Stimulated activated CD8-positive, alpha-beta memory T cell treated with anti-CD3 and anti-CD28 coated beads, Interleukin-7, amount 100 ng/mL, for 48 hours (primary cell): ENCODE results near the gene HOXD13.

ENCODE experiments used
- DNase-seq, 2 donors: peaks; one replicate each; pipeline ENCODE4 v3.0.0-alpha.2; 2020; ENCODE audit warnings: low read depth in 1 of 2; ENCODE audit errors: extremely low read depth in 1 of 2

HOXD13 gene

DNA sequence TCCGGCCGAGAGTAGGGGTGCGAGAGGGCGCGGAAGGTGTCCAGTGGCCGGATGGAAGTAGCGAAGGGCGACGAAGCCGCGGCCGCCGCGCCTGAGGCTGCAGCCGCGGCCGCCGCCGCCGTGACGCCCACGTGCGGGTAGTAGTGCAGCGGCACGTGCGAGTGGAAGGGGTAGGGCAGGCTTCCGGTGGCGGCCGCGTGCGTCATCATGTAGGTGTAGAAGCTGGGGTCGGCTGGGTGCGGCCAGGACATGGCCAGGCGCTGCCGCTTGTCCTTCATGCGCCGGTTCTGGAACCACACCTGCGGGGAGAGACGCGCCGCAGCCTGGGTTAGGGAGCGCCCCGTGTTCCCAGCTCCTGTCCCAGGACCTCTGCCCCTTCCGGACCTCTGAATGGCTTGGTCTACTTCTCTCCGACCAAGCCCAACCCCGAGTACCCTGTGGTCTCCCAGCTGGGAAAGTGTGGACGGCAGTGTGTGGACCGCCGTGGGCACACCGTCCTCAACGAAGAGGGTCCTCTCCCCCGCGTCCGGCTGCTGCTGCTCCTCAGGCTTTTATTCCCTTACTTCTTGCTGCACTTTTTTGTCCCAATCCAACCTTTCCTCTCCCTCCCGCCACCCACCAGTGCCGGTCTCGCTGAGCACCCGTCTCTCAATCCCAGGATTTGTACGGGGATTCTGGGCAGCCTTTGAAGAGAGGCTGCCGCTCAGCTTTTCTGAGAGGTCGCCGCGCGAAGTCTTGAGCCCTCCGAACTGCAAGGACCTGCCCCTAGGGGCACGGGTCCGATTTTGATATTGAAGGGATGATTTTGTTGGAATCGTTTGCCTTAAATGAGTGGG is 11.8 kb upstream of the HOXD13 start:
- no peak for DNase-seq

DNA sequence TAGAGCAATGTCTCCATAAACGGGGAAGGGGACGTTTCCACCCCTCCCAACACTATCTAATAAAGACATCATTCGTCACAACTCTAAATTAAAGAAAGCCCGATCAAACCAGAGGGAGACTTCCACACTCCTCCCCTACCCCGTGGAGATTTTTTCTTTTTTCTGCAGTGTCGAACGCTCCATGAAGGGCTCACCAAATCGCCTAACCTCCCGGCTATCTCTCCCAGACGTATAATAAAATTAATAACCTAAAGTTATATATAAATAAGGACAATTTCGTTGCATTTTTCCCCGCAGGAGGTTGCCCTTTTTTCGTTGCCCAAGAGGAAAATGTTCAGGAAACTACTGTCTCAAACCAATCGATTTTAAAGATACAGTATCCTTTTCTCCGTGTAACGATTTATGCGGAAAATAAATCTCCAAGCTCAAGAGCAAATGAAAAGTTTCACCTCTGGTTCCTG is 11.1 kb upstream of the HOXD13 start:
- DNase-seq, result no peak

DNA sequence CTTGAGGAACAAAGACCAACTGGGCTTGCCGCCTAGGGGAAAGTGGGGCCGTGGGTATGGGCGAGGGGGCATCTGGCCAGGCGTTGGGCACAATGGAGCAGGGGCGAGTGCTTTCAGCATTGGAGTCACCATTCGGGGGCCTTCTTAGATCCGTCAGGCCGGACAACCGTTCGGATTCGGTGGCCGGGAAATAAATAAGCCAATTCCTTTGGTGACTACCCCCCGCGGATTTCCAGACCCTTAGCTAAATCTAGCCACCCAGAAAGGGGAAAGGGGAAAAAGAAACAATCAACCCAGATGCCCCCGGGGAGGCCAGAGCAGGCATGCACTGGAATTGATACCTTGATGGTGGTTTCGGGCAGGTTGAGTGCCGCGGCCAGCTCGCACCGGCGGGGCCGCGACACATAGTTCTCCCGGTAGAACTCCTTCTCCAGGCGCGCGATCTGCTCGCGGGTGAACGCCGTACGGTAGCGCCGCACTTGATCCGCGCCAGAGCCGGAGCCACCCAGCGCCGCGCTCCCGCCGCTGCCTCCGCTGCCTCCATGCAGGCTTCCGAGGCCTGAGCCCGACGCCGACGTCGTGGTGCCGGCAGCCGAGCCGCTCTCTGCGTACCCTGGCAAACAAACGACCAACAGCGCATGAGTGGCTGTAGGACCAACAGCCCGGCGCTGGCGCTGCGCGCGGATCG is 10.5 kb upstream of the HOXD13 start:
- DNase-seq, result no peak

DNA sequence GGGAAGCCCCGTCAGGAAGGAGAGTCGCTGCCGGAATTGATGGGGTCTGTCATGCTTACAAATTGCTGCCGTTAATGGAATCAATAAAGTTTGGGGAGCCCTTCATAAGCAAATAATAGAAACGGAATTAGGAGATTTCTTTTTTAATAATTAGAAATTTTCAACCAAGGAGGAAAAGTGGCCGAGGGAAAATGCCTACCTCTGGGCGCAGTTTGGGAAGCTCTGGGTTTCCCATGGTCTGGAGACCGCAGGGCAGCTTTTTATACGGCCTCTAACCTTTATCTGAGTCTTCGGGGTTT is 10.0 kb upstream of the HOXD13 start:
- no peak for DNase-seq

DNA sequence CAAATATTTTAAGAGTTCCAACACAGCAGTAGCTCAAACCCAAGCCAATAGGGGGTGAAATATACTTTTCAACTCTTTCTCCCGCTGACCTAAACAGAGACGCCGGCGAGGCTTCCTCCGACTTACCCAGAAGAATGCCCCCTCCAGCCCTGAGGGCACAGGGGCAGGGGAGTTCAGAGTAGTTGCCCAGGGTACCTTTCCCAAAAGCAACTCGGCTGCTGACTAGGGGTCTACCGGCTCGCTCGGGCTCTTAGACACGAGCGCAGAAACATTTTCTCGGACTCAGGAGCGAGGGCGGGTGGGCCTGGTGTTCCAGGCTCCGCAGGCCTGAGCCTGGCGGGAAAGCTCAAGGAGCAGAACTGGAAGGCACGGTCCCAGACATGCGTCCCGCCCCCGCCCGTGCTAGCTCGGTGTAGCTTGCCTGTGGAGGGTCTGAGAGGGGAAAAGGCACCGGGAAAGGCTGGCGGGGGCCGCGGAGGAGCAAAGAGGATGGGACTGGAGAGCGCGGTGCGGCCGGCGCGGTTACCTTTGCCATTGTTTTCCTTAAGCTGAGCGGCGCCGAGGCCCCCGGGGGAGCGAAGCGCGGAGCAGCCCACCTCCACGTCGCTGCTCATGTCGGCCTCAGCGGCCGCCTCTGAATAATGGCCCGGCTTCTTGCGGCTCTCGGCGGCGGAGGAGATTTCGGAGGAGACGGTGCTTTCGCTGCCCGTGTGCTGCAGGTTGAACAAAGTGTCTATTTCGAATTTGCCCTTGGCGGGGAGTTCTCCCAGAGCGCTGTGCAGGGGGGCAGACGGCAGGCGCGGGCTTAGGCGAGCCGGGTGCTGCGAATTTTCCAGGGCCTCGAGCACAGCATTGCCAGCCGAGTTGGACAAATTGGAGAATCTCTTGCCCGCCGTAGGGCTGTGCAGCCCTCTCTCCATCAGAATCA is 9.4 kb upstream of the HOXD13 start:
- no peak for DNase-seq

DNA sequence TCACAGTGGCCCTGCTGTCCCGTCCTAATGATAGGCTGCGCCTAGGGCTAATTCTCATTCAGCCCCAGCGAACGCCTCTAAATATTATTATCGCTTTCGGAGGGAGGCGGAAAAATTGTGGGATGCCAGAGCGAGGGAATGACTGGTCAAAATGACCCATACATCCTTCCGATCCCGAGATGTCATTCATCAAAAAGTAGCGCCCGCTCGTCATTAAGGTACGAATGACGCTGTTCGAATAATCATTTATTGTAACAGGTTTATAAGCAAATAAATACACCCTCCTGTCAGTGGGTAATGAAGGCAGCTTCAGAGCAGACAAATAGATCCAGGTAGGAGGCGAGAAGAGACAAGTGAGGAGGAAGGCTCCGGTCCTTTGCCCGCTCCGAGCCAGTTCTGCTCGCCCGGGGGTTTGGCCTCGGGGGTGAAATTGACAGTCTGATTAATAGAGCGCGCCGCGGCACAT is 8.7 kb upstream of the HOXD13 start, which contains the start of gene EVX2:
TSS of gene EVX2 (minus strand) at position 167 of the 466 bp plus-strand sequence. CDS start 186 bp downstream, outside the sequence.
- no peak for DNase-seq

DNA sequence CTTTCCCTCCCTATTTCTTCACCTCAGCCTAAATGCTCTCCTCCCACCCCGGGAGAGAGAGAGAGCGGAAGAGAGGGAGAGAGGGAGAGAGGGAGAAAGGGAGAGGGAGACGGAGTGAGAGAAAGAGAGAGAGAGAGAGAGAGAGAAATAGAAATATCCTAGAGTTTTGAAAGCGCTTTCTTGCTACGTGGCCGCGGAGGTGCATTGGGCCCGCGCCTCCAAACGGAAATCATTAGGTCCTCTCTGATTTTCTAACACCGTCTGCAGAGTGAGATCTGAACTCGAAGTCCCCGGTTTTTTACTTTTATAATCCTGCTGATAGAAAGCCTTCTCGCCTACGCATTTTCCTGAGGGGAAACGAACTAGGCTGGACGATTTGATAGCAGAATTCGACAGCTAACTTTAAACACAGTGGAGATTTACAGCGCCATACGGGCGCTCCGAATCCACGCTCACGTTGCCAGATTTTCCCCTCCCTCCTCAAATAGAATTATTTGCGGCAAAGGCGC is 7.9 kb upstream of the HOXD13 start:
- DNase-seq, result no peak

DNA sequence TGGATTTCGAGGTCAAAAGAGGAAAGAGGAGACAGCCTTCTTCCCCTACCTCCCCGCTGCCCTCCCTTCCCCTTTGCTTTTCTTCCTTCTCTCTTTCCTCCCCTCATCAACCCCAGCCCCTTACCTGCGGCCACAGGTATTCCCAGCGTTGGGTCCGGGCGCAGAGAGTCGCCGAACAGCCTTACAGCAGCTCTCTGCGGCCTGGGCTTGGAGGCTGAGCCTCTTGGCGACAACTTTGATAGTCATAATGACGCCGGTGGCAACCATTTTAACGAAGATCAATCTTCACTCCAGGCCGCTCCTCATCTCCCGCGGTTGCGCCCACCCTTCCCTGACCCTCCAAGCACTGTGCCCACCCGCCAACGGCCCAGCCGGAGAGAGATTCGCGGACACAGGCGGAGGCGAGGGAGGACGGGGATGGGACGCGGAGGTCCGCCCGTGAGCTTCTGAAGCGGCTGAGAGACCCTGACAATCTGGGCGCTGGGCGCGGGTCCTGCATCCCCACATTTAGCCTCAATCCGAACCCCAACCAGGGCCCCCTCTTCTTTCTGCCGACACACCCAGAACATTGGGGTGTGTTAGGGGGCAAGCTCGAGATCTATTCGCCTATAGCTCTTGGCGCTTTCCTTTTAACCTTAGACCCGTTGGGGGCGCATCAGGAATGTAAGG is 7.3 kb upstream of the HOXD13 start:
- DNase-seq, result no peak

DNA sequence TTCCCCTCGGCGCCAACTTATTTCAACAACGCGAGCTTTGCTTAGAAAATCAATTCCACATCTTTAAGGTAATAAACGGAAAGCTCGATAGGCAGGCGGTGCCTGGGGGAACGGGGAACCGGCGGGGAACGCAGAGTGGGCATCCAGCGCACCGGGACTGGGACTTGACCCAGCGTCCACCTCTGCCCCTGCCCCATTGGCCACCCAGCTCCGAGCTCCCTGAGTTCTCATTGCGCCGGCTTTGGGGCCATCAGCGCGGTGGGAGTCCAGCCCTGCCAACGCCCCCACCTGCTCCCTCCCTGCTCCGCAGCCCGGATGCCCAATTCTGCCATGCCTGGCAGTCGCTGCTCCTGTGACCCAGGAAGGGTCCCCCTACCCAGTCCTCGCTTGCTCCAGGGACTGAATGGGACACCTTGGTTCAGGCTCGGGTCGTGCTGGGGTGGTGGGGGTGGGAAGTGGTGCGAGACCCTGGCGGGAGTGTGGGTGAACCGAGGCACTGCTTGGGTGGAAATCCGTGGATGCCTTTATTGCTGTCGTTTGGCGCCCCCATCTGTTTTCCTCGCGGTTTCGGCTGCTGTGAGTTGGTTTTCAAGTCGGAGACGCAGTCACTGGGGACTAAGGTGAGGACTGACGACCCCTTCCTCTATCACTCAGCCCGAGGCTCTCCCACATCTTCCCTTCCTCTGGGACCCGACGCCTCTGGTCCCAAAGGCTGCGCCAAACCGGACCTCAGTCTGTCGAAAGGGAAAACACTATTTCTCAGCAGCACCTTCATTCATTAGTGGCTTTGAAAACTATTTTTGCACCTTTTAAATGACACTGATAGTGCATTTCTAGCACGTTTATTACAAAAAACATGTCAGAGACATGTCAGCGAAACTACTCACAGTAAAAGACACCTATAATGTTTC is 6.4 kb upstream of the HOXD13 start:
- no peak for DNase-seq

DNA sequence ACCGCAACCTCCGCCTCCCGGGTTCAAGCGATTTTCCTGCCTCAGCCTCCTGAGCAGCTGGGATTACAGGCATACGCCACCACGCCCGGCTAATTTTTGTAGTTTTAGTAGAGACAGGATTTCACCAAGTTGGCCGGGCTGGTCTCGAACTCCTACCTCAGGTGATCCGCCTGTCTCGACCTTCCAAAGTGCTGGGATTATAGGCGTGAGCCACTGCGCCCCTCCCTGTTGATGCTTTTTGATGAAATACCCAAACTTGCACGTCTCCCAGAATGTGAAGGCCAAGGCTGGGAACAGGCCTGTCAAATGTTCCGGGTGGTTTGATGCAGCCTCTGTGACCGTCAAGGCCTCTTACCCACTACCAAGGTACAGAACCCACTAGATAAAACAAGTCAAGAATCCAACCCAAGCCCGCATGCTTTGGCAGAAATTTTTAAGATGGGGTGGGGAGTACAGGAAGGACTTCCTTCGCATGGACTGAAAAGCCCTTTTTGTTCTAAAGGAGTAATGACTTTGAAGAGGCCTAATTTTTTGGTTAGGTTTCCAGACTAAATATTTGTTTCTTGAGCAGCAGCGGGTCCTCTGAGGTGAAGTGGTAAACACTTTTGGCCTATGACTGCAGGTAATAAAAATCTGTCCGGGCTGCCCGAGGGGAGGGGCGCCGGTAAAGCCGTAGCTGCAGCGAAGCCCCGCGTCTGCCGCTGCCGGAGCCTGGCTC is 5.0 kb upstream of the HOXD13 start:
- no peak for DNase-seq

DNA sequence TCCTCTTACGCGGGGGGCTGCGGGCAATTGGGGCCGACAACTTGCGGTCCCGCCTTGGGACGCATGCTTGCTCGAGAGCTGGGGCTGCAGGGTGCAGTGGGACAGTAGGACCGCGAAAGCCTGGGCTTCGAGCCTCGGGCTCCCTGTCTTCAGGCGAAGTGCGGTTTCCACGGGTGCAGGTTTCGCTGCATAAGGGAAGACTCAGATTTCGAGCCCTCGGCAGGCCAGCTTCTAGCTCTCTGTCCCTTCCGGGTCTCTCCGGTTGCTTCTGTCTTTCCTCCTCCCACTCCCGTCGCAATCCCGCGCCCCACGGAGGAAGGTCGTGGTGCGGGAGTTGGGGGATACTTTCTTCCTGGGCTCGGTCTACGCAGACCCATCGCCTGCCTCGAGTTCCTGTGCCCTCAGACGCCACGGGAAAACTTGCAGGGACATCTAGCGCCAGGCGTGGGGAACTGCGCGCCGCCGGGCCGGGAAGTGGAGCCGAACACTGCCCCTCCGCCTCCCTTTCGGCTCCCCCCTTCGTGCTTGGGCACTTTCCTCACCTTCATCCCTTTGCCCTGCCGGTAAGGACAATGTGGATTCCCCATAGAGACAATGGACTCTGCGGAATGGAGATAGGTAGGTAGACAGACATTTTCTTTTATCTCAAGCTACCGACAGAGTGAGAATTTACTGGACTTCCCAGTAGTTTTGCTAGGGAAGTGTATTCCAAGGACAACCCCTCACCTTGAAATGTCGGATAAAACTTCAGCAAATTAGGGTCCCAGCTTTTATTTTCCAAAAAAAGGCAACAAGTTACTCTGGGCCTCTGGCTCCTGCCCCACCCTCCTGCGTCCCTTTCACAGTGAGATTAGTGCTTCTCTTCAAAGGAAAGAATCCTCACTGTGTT is 4.2 kb upstream of the HOXD13 start:
- no peak for DNase-seq

DNA sequence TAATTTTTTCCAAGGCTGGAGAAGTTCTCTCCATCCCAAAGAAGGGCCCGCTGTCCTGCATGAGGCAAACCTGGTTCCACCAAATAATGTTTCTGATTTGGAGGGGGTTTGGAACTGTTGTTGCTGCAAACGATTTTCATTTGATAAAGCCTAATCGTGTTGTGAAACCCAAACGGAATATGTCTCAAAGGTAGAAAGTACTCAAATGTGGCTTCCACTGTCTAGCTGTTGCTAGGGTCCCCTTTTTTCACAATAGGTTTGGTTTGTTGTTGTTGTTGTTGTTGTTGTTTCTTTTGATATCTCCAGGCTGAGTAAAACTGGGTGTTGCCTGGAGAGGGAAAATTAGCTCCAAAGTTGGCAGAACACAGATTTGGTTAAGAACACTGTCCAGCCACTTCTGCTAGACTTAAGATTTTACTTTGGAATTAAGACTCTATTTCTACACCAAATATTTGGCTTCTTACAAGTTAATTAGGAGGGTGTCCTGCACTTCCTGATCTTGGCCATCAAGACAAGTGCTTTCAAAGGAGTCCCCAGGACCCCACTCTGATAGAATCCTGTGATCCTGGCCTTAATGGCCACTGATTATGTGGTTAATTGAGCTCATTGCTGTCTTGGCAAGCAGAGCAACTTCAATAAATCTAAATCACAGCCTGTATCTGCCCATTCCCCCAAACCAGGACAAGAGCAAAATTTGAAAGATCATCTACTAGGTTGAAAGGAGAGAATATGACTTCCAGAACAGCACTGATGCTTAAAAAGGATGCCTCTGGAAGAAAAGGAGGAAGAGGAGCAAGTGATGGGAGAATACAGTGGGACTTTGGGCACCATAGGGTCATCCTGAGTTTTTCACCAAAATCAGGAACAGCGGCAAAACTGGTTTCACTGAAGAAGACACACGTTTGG is 3.3 kb upstream of the HOXD13 start:
- no peak for DNase-seq

DNA sequence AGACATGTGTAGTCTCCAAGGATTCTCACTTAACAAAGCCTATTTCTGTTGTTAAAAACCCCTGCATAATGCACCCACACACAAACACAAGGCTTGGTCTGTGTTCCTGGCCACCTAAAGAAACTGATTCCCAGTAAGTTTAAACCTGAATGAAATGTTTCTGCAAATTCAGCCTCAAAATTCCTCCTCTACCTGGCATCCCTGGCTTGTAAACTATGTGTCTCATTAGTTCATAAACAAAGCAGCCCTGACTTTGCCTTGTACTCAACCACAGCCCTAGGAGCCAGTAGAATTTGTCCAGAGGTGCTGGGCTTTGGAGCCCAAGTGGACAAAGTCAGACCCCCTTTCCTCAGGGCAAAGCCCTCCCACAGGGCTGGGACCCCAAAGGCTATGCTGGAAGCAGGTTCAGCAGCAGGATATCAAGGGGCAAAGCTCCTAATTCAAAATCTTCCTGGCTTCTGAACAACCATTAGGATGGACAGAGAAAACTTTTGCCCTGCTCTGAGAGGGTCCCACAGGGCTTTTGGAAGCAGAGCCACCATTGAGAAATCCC is 2.6 kb upstream of the HOXD13 start:
- DNase-seq, result no peak

DNA sequence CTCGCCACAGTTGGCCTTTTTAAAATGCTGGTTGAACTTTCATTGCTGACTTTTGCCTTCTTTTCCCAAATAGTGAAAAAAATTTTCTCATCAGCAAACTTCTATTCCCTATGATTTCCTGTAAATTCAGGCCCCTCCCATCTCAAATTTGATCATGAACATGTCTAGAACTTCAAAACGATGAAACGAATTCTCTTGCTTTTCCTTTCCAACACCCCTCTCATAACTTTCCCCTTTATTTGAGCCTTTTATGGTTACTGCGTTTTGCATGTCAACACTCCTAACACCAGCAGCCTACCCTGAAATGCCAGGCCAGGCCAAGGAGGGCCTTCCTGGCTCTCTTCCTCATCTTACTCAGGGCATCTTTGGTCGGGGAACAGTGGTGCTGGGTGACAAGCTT is 1.7 kb upstream of the HOXD13 start:
- no peak for DNase-seq

DNA sequence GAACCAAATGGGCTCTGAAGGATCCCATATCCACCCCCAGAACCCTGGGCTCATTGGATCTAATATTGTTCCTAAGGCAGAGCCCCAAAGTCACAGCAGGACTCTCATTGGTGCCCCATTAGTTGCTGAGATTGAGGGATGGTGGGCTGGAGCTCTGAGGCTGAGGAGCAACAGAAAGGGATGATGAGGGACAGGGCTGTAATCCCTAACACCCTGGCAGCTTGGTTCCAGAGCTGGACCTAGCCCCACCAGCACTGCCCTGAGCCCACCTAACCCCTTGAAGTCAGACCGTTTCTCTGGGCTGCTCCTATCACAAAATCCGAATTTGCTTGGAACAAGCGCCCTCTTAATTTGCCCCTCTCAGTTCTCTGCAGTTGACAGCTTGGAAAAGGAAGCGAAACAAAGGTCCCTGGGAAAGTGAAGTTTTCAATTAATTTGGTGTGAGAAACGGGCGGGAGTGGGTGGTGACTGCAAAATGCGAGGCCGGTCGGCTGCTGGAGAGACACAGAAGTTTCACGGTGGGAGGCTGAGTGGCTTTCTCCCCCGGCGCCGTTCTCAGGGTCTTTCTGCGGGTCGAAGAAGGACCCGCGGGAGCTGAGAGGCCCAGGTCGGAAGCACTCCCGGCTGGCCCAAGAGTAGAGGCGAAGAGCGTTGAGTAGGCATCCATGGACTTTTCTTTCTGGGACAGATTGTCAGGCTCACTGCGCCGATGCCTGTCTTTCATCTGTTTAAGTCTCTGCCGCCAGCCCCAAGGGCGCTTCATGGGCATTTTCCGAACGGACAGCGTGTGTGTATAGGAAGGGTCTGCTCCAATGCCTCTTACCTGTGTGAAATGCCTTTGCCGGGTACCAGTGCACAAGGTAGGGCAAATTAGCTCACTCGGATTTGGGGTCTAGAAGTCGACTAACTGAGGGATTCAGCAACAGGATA is 927 bp upstream of the HOXD13 start:
- no peak for DNase-seq
